Measurements from ENCODE around the gene SORBS1. TPM values are rescaled to one million over a fixed set of nuclear protein-coding genes. Genes with fewer than 3 reads are reported as not detected.

The SORBS1 gene
- total RNA-seq, 1 experiment from 2014 or later, result 39.9 TPM

- TF ChIP-seq ZNF138 (CRISPR knock-in tag; conservative IDR thresholded peaks at IDR 0.05) (no peak), SP1 (CRISPR knock-in tag; conservative IDR thresholded peaks at IDR 0.05) (no peak), TEAD1 (CRISPR knock-in tag; IDR thresholded peaks at IDR 0.05) (no peak), NFYB (CRISPR knock-in tag; conservative IDR thresholded peaks at IDR 0.05; ENCODE audit: low read depth) (no peak), ZMAT4 (CRISPR knock-in tag; IDR thresholded peaks at IDR 0.05) (no peak), KAT7 (CRISPR knock-in tag; IDR thresholded peaks at IDR 0.05; ENCODE audit: borderline replicate concordance) (no peak)
Observed at GRCh38 chr10:95513941-95514392, 47.2 kb downstream of the SORBS1 start (continued).

- H3K4me3 Mint-ChIP-seq, result no peak overlapping the region
- peaks cover 57% of the 10 kb centered on the region for H3K4me1 Mint-ChIP-seq
- ChIA-PET CTCF (interaction anchor here (1.4 kb wide), 1 partner anchor 11 kb away, joined by 5 read pairs; no protein-coding TSS in a partner anchor), POLR2A (interaction anchor here (0.6 kb wide), 1 partner anchor 12 kb away, joined by 3 read pairs; no protein-coding TSS in a partner anchor)
- H3K36me3 Mint-ChIP-seq, result no peaks in the 10 kb centered on the region
- H3K9me3 Mint-ChIP-seq, result no peaks in the 10 kb centered on the region
- no peak for ATAC-seq
- no peaks in the 10 kb centered on the region for H3K27me3 Mint-ChIP-seq (ENCODE audit: low read depth)
- no peak for DNase-seq (ENCODE audit: low spot score)
- TF ChIP-seq EMX1 (CRISPR knock-in tag; IDR thresholded peaks at IDR 0.05) (no peak), IRF2 (CRISPR knock-in tag; IDR thresholded peaks at IDR 0.05; ENCODE audit: borderline replicate concordance, low read depth) (no peak), SMAD3 (CRISPR knock-in tag; IDR thresholded peaks at IDR 0.05; ENCODE audit: borderline replicate concordance) (no peak), ELF4 (CRISPR knock-in tag; IDR thresholded peaks at IDR 0.05; ENCODE audit: low read depth) (no peak), JAZF1 (CRISPR knock-in tag; IDR thresholded peaks at IDR 0.05) (no peak), CREM (CRISPR knock-in tag; IDR thresholded peaks at IDR 0.05) (no peak), ZBTB21 (CRISPR knock-in tag; IDR thresholded peaks at IDR 0.05; ENCODE audit: borderline replicate concordance) (no peak), ZBTB43 (CRISPR knock-in tag; IDR thresholded peaks at IDR 0.05) (no peak), TCF7 (CRISPR knock-in tag; IDR thresholded peaks at IDR 0.05; ENCODE audit: low read depth) (no peak), ZNF532 (CRISPR knock-in tag; IDR thresholded peaks at IDR 0.05; ENCODE audit: borderline replicate concordance) (no peak), STAT6 (CRISPR knock-in tag; conservative IDR thresholded peaks at IDR 0.05; ENCODE audit: low read depth) (no peak), ZNF219 (CRISPR knock-in tag; IDR thresholded peaks at IDR 0.05; ENCODE audit: borderline replicate concordance) (no peak), ETV6 (CRISPR knock-in tag; IDR thresholded peaks at IDR 0.05) (no peak), KAT7 (CRISPR knock-in tag; IDR thresholded peaks at IDR 0.05; ENCODE audit: borderline replicate concordance) (no peak)
- no peak overlapping the region for H3K27ac Mint-ChIP-seq
Observed at GRCh38 chr10:95513008-95513589, 48.1 kb downstream of the SORBS1 start.

Data from WTC11 (cell line).